ENCODE results near the gene VRK1. TPM values are rescaled to one million over a fixed set of nuclear protein-coding genes. Genes with fewer than 3 reads are reported as not detected.

The VRK1 gene
- total and polyA plus RNA-seq, 2 of the 8 experiments (the other 6 are each of a cell fraction or from before 2014, with no cell fraction given) = 24.2 to 64.8 TPM

GRCh38 chr14:96811985-96812667 is 14.9 kb downstream of the VRK1 start:
- peaks cover 3 to 100% of the 10 kb centered on the region in 2 experiments for H3K79me2 ChIP-seq (ENCODE audit: control insufficient read depth in 1 of 2, insufficient read depth in 2 of 2, low read length in 2 of 2)
- WGBS, 2 experiments (ENCODE audit: extremely low coverage in 1 of 2, insufficient coverage in 1 of 2, insufficient read length in 1 of 2, insufficient replicate concordance in 2 of 2, low coverage in 1 of 2, low lambda C conversion rate in 2 of 2, missing lambda C conversion rate in 1 of 2) = 95% methylated on average over 3 of the region's 3 CpGs; no CpG with 5 or more reads in 1 of the 2 experiments
- TF ChIP-seq GABPA (IDR thresholded peaks at IDR 0.05; ENCODE audit: borderline replicate concordance, insufficient read depth, low read length) = no peak
- TF ChIP-seq EP300 (IDR thresholded peaks at IDR 0.05; ENCODE audit: borderline replicate concordance in 1 of 2, low read depth in 2 of 2, low read length in 2 of 2) = no peak
- TF ChIP-seq CBX5 (IDR thresholded peaks at IDR 0.05; ENCODE audit: low read depth, low read length) = no peak
- no peak for TF ChIP-seq SAP30 (IDR thresholded peaks at IDR 0.05; ENCODE audit: insufficient read depth, insufficient replicate concordance, low read length)
- no peak for TF ChIP-seq TAF1 (IDR thresholded peaks at IDR 0.05; ENCODE audit: low read depth, low read length)
- no peak for TF ChIP-seq ATF3 (IDR thresholded peaks at IDR 0.05; ENCODE audit: insufficient read depth, low read depth, low read length)
- no peak for TF ChIP-seq TAF7 (optimal IDR thresholded peaks at IDR 0.05; ENCODE audit: borderline replicate concordance, low read depth, low read length)
- no peak for TF ChIP-seq KDM5A (IDR thresholded peaks at IDR 0.05; ENCODE audit: low read length)
- TF ChIP-seq CTBP2 (IDR thresholded peaks at IDR 0.05; ENCODE audit: borderline replicate concordance, insufficient read depth, insufficient read length, low read length) = no peak
- no peak for TF ChIP-seq CHD1 (IDR thresholded peaks at IDR 0.05; ENCODE audit: low read depth, low read length)
- no peak for TF ChIP-seq YY1 (IDR thresholded peaks at IDR 0.05; ENCODE audit: low read depth, low read length)
- TF ChIP-seq RAD21 (IDR thresholded peaks at IDR 0.05 in 1 of 2, conservative IDR thresholded peaks at IDR 0.05 in 1 of 2; ENCODE audit: low read depth in 2 of 2, low read length in 2 of 2) = no peak

More at GRCh38 chr14:96811985-96812667, 14.9 kb downstream of the VRK1 start:
- FAIRE-seq (no peak), DNase-seq (ENCODE audit: low read depth in 1 of 2, low spot score in 2 of 2) (no peak)
- Histone ChIP-seq H2BK5ac (ENCODE audit: low read depth, low read length) (no peak overlapping the region), H3K23me2 (ENCODE audit: low read depth, low read length) (no peaks in the 10 kb centered on the region), H2BK15ac (ENCODE audit: low read length) (no peak overlapping the region), H3K4me3 (ENCODE audit: extremely low read depth in 1 of 4, insufficient read depth in 2 of 4, low read depth in 3 of 4, low read length in 4 of 4) (no peak overlapping the region), H3K27me3 (replicated peaks in 1 of 4; ENCODE audit: control insufficient read depth in 3 of 4, extremely low read depth in 1 of 4, insufficient read depth in 3 of 4, low read length in 3 of 4) (no peaks in the 10 kb centered on the region), H3K4ac (replicated peaks; ENCODE audit: insufficient read length, low read depth, low read length) (no peak overlapping the region), H2BK120ac (replicated peaks; ENCODE audit: low read depth, low read length) (no peak overlapping the region), H3K18ac (ENCODE audit: extremely low read depth, low read length) (no peak overlapping the region), H3K4me2 (ENCODE audit: insufficient read depth in 1 of 2, low read depth in 2 of 2, low read length in 2 of 2) (no peak overlapping the region), H4K8ac (ENCODE audit: extremely low read depth, insufficient read depth, low read length) (no peak overlapping the region), H3K23ac (ENCODE audit: insufficient read length) (no peak overlapping the region), H3K9me3 (ENCODE audit: insufficient read depth in 2 of 2, low read depth in 1 of 2, low read length in 1 of 2) (no peaks in the 10 kb centered on the region), H3K36me3 (ENCODE audit: control insufficient read depth in 2 of 4, insufficient read depth in 4 of 4, low read length in 3 of 4) (no peaks in the 10 kb centered on the region; a peak in 1 of 8 replicates), H2BK20ac (ENCODE audit: low read length) (no peak overlapping the region), H2AFZ (ENCODE audit: low read length) (no peak overlapping the region), H3K79me1 (ENCODE audit: low read depth, low read length) (peaks cover 6% of the 10 kb centered on the region), H4K5ac (ENCODE audit: insufficient read length, low read depth, low read length) (no peak overlapping the region), H3K9ac (replicated peaks in 1 of 4; ENCODE audit: extremely low read depth in 1 of 4, low read depth in 3 of 4, low read length in 3 of 4) (no peak overlapping the region), H2AK5ac (ENCODE audit: low read depth, low read length) (no peak overlapping the region), H3K14ac (ENCODE audit: insufficient read length) (no peak overlapping the region), H2BK12ac (ENCODE audit: low read depth, low read length) (no peak overlapping the region), H3K56ac (replicated peaks; ENCODE audit: insufficient read length, low read depth, low read length) (no peak overlapping the region), H3K4me1 (replicated peaks in 1 of 4; ENCODE audit: control insufficient read depth in 3 of 4, insufficient read depth in 4 of 4, low read length in 3 of 4) (peaks cover 0 to 4% (median 0%) of the 10 kb centered on the region in 4 experiments; a peak in 1 of 7 replicates), H4K91ac (replicated peaks; ENCODE audit: insufficient read length, low read length) (no peak overlapping the region), H4K20me1 (replicated peaks in 1 of 2; ENCODE audit: control insufficient read depth in 1 of 2, insufficient read depth in 2 of 2, low read length in 2 of 2) (peaks cover 9 to 12% of the 10 kb centered on the region in 2 experiments), H3K27ac (ENCODE audit: low read depth, low read length) (no peak overlapping the region)
- ChIA-PET POLR2A (ENCODE audit: partially characterized antibody) (no interaction called here), CTCF (ENCODE audit: partially characterized antibody) (no interaction called here)

Measured in H1 (cell line).